ENCODE results near the gene CEP57L1.

DNA sequence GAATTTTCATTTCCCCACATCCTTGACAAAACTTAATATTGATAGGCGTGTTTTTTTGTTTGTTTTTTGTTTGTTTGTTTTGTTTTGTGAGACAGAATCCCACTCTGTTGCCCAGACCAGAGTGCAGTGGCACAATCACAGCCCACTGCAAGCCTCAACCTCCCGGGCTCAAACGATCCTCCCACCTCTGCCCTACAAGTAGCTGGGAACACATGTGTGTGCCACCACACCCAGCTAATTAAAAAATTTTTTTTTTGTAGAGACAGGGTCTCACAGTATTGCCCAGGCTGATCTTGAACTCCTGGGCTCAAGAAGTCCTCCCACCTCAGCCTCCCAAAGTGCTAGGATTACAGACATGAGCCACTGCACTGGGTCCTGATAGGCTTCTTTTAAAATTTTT is 9.2 kb downstream of the CEP57L1 start:
- no peak for TF ChIP-seq FOS (IDR thresholded peaks at IDR 0.05; ENCODE audit: extremely low read depth, insufficient read length)
- TF ChIP-seq, protein P1, sequence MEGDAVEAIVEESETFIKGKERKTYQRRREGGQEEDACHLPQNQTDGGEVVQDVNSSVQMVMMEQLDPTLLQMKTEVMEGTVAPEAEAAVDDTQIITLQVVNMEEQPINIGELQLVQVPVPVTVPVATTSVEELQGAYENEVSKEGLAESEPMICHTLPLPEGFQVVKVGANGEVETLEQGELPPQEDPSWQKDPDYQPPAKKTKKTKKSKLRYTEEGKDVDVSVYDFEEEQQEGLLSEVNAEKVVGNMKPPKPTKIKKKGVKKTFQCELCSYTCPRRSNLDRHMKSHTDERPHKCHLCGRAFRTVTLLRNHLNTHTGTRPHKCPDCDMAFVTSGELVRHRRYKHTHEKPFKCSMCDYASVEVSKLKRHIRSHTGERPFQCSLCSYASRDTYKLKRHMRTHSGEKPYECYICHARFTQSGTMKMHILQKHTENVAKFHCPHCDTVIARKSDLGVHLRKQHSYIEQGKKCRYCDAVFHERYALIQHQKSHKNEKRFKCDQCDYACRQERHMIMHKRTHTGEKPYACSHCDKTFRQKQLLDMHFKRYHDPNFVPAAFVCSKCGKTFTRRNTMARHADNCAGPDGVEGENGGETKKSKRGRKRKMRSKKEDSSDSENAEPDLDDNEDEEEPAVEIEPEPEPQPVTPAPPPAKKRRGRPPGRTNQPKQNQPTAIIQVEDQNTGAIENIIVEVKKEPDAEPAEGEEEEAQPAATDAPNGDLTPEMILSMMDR (IDR thresholded peaks at IDR 0.05 in 2 of 3, conservative IDR thresholded peaks at IDR 0.05 in 1 of 3; ENCODE audit: insufficient read depth in 2 of 3, low read depth in 1 of 3, low read length in 3 of 3) = no peak
- TF ChIP-seq, protein P2, sequence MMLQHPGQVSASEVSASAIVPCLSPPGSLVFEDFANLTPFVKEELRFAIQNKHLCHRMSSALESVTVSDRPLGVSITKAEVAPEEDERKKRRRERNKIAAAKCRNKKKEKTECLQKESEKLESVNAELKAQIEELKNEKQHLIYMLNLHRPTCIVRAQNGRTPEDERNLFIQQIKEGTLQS (IDR thresholded peaks at IDR 0.05) = no peak
- TF ChIP-seq, protein P2 (CRISPR knock-in tag; conservative IDR thresholded peaks at IDR 0.05) = no peak
- no peak for TF ChIP-seq EZH2 (IDR thresholded peaks at IDR 0.05; ENCODE audit: borderline replicate concordance, low read depth, low read length)
- TF ChIP-seq, protein P3, sequence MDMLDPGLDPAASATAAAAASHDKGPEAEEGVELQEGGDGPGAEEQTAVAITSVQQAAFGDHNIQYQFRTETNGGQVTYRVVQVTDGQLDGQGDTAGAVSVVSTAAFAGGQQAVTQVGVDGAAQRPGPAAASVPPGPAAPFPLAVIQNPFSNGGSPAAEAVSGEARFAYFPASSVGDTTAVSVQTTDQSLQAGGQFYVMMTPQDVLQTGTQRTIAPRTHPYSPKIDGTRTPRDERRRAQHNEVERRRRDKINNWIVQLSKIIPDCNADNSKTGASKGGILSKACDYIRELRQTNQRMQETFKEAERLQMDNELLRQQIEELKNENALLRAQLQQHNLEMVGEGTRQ (CRISPR knock-in tag; IDR thresholded peaks at IDR 0.05) = no peak
- TF ChIP-seq, protein P4, sequence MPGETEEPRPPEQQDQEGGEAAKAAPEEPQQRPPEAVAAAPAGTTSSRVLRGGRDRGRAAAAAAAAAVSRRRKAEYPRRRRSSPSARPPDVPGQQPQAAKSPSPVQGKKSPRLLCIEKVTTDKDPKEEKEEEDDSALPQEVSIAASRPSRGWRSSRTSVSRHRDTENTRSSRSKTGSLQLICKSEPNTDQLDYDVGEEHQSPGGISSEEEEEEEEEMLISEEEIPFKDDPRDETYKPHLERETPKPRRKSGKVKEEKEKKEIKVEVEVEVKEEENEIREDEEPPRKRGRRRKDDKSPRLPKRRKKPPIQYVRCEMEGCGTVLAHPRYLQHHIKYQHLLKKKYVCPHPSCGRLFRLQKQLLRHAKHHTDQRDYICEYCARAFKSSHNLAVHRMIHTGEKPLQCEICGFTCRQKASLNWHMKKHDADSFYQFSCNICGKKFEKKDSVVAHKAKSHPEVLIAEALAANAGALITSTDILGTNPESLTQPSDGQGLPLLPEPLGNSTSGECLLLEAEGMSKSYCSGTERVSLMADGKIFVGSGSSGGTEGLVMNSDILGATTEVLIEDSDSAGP (CRISPR knock-in tag; IDR thresholded peaks at IDR 0.05) = no peak
- TF ChIP-seq, protein P5, sequence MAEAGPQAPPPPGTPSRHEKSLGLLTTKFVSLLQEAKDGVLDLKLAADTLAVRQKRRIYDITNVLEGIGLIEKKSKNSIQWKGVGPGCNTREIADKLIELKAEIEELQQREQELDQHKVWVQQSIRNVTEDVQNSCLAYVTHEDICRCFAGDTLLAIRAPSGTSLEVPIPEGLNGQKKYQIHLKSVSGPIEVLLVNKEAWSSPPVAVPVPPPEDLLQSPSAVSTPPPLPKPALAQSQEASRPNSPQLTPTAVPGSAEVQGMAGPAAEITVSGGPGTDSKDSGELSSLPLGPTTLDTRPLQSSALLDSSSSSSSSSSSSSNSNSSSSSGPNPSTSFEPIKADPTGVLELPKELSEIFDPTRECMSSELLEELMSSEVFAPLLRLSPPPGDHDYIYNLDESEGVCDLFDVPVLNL (CRISPR knock-in tag; IDR thresholded peaks at IDR 0.05; ENCODE audit: low read depth) = no peak
- no peak for TF ChIP-seq NFYB (IDR thresholded peaks at IDR 0.05; ENCODE audit: extremely low read depth, insufficient read length)
- TF ChIP-seq ZNF3 (CRISPR knock-in tag; IDR thresholded peaks at IDR 0.05) = no peak
- TF ChIP-seq, protein P6, sequence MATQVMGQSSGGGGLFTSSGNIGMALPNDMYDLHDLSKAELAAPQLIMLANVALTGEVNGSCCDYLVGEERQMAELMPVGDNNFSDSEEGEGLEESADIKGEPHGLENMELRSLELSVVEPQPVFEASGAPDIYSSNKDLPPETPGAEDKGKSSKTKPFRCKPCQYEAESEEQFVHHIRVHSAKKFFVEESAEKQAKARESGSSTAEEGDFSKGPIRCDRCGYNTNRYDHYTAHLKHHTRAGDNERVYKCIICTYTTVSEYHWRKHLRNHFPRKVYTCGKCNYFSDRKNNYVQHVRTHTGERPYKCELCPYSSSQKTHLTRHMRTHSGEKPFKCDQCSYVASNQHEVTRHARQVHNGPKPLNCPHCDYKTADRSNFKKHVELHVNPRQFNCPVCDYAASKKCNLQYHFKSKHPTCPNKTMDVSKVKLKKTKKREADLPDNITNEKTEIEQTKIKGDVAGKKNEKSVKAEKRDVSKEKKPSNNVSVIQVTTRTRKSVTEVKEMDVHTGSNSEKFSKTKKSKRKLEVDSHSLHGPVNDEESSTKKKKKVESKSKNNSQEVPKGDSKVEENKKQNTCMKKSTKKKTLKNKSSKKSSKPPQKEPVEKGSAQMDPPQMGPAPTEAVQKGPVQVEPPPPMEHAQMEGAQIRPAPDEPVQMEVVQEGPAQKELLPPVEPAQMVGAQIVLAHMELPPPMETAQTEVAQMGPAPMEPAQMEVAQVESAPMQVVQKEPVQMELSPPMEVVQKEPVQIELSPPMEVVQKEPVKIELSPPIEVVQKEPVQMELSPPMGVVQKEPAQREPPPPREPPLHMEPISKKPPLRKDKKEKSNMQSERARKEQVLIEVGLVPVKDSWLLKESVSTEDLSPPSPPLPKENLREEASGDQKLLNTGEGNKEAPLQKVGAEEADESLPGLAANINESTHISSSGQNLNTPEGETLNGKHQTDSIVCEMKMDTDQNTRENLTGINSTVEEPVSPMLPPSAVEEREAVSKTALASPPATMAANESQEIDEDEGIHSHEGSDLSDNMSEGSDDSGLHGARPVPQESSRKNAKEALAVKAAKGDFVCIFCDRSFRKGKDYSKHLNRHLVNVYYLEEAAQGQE (IDR thresholded peaks at IDR 0.05; ENCODE audit: borderline replicate concordance) = no peak
- TF ChIP-seq, protein P6 (CRISPR knock-in tag; IDR thresholded peaks at IDR 0.05; ENCODE audit: low read depth) = no peak
- no peak for TF ChIP-seq POLR2A (conservative IDR thresholded peaks at IDR 0.05)
- TF ChIP-seq, protein P7, sequence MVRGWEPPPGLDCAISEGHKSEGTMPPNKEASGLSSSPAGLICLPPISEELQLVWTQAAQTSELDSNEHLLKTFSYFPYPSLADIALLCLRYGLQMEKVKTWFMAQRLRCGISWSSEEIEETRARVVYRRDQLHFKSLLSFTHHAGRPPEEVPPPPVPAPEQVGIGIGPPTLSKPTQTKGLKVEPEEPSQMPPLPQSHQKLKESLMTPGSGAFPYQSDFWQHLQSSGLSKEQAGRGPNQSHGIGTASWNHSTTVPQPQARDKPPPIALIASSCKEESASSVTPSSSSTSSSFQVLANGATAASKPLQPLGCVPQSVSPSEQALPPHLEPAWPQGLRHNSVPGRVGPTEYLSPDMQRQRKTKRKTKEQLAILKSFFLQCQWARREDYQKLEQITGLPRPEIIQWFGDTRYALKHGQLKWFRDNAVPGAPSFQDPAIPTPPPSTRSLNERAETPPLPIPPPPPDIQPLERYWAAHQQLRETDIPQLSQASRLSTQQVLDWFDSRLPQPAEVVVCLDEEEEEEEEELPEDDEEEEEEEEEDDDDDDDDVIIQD (CRISPR knock-in tag; IDR thresholded peaks at IDR 0.05) = no peak
- TF ChIP-seq CEBPB (tag; IDR thresholded peaks at IDR 0.05) = no peak
- TF ChIP-seq ZNF41 (CRISPR knock-in tag; conservative IDR thresholded peaks at IDR 0.05) = no peak
